Measurements from ENCODE around the gene RUFY3. TPM values are rescaled to one million over a fixed set of nuclear protein-coding genes. Genes with fewer than 3 reads are reported as not detected.

The RUFY3 gene
- total and polyA plus RNA-seq, 2 of the 13 experiments (the other 11 are each of a cell fraction or from before 2014, with no cell fraction given), result 17.9 to 25.3 TPM

- TF ChIP-seq ZBTB33 (CRISPR knock-in tag; IDR thresholded peaks at IDR 0.05) (no peak), ZNF761 (CRISPR knock-in tag; conservative IDR thresholded peaks at IDR 0.05) (no peak), MAX (IDR thresholded peaks at IDR 0.05) (no peak), GATA4 (IDR thresholded peaks at IDR 0.05; ENCODE audit: borderline replicate concordance, low read depth) (no peak)
Measured at GRCh38 chr4:70754990-70755688, 33.4 kb downstream of the RUFY3 start (continued).

- POLR2A ChIA-PET, result no interaction called here
- TF ChIP-seq ZNF674 (CRISPR knock-in tag; IDR thresholded peaks at IDR 0.05; ENCODE audit: low read depth) (no peak), ZNF20 (CRISPR knock-in tag; IDR thresholded peaks at IDR 0.05) (no peak), KAT2B (IDR thresholded peaks at IDR 0.05; ENCODE audit: borderline replicate concordance, low read depth, low read length) (no peak), SMC3 (IDR thresholded peaks at IDR 0.05; ENCODE audit: low read length) (no peak), ZFP36L2 (CRISPR knock-in tag; IDR thresholded peaks at IDR 0.05) (no peak), KAT7 (CRISPR knock-in tag; IDR thresholded peaks at IDR 0.05; ENCODE audit: borderline replicate concordance) (no peak), MXI1 (IDR thresholded peaks at IDR 0.05; ENCODE audit: borderline replicate concordance, low read depth, low read length) (no peak), SNAPC4 (CRISPR knock-in tag; IDR thresholded peaks at IDR 0.05) (no peak), ZFX (CRISPR knock-in tag; IDR thresholded peaks at IDR 0.05; ENCODE audit: low read depth) (no peak), MEF2D (CRISPR knock-in tag; IDR thresholded peaks at IDR 0.05) (no peak), ZNF224 (CRISPR knock-in tag; IDR thresholded peaks at IDR 0.05) (no peak)
Measured at GRCh38 chr4:70759126-70759525, 37.4 kb downstream of the RUFY3 start.

More at GRCh38 chr4:70759126-70759525, 37.4 kb downstream of the RUFY3 start:
- CTCF ChIA-PET (ENCODE audit: low intra/inter-chr PET ratio, low total read pairs), result no interaction called here
- DNase-seq (ENCODE audit: low spot score) (no peak), FAIRE-seq (no peak), ATAC-seq (no peak)
- Histone ChIP-seq H3K4me1 (ENCODE audit: insufficient read depth, low read length) (no peaks in the 10 kb centered on the region), H3K27me3 (ENCODE audit: control insufficient read depth in 1 of 2, insufficient read depth in 2 of 2, low read length in 2 of 2) (no peaks in the 10 kb centered on the region), H4K20me1 (ENCODE audit: insufficient read depth, low read length) (no peaks in the 10 kb centered on the region), H2AFZ (ENCODE audit: low read length) (no peak overlapping the region), H3K4me2 (ENCODE audit: low read depth, low read length) (no peak overlapping the region), H3K27ac (ENCODE audit: extremely low read length, insufficient read depth, low read length) (no peak overlapping the region), H3K4me3 (replicated peaks in 1 of 3; ENCODE audit: insufficient read depth in 1 of 3, low read depth in 2 of 3, low read length in 3 of 3) (no peak overlapping the region), H3K79me2 (ENCODE audit: insufficient read depth, low read length) (no peaks in the 10 kb centered on the region), H3K9me3 (ENCODE audit: low read length) (no peaks in the 10 kb centered on the region), H3K9ac (ENCODE audit: insufficient read depth, low read depth, low read length) (no peak overlapping the region), H3K36me3 (replicated peaks in 1 of 2; ENCODE audit: control insufficient read depth in 1 of 2, insufficient read depth in 2 of 2, low read length in 2 of 2) (peaks cover 0 to 7% of the 10 kb centered on the region in 2 experiments; a peak in 1 of 5 replicates)
- intact Hi-C loops (cut with micrococcal nuclease; ENCODE audit: unreplicated experiment) (no loop called here), in situ Hi-C loops (cut with HindIII; ENCODE audit: extremely low pct_ligation_motif_present, low pct_unique_long_range_greater_than_20kb) (no loop called here)
- 100% methylated on average over 1 of the region's 1 CpG for WGBS (ENCODE audit: low lambda C conversion rate)
- no TSS peak for BruUV-seq (replicated peaks)
